ENCODE data around the gene RAI14.

The RAI14 gene

DNA sequence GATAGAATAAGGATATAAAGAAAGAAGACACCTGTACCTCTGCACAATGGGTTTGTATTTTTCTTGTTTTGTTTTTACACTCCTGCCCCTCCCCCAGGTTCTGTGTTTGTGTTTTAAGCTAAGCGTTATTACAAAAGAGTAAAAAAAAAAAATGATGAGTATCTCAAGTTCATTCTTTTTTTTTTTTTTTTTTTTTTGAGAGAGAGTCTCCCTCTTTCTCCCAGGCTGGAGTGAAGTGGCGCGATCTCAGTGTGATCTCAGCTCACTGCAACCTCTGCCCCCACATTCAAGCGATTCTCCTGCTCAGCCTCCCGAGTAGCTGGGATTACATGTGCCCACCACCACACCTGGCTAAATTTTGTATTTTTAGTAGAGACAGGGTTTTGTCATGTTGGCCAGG, 29.4 kb upstream of the RAI14 start:
- Mint-ChIP-seq H3K4me3 (no peak overlapping the region), H3K36me3 (no peaks in the 10 kb centered on the region), H3K27me3 (peaks cover 6% of the 10 kb centered on the region), H3K4me1 (ENCODE audit: low read depth) (peaks cover 2% of the 10 kb centered on the region), H3K9me3 (ENCODE audit: low read depth) (no peaks in the 10 kb centered on the region), H3K27ac (no peak overlapping the region)

DNA sequence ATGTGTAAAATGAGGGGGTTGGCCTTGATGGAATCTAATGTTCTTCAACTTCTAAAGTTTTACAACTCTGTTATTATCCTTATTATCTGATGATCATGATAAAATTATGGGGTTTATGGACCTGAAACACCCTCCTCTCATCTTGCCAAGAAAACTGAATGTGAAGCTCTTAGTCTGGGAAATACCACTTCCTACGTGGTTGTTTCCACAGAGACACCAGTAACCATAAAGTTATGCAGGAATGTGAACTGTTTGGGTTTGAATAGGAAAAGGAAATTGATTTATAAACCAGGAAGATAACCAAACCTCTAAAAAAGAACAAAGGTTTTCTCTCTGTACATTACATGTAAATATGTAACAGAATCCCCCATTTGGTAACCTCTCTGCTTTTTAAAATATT, 28.3 kb upstream of the RAI14 start:
- no peaks in the 10 kb centered on the region for H3K4me1 Mint-ChIP-seq (ENCODE audit: low read depth)
- H3K27ac Mint-ChIP-seq: no peak overlapping the region
- no peak overlapping the region for H3K4me3 Mint-ChIP-seq
- H3K36me3 Mint-ChIP-seq: no peaks in the 10 kb centered on the region
- peaks cover 6% of the 10 kb centered on the region for H3K27me3 Mint-ChIP-seq
- H3K9me3 Mint-ChIP-seq (ENCODE audit: low read depth): no peaks in the 10 kb centered on the region

DNA sequence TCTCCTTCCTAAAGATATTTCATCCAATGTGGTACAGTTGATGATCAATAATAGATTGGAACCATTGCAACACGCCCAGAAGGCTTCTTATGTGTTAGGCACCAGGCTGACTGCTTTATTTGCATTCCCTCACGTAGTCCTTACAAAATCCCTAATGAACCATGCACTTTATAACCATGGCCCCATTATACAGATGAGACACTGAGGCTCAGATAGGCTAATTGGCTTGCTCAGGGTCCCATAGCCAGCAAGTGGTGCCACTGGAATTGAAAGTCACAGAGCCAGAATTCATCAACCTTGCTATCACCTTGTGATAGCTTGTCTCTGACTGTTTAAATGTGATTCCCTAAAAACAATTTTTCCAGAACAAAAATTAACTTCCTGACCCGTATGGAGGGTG, 27.8 kb upstream of the RAI14 start:
- Mint-ChIP-seq H3K36me3 (no peaks in the 10 kb centered on the region), H3K4me1 (ENCODE audit: low read depth) (no peaks in the 10 kb centered on the region), H3K27ac (no peak overlapping the region), H3K9me3 (ENCODE audit: low read depth) (no peaks in the 10 kb centered on the region), H3K27me3 (peaks cover 9% of the 10 kb centered on the region), H3K4me3 (no peak overlapping the region)

DNA sequence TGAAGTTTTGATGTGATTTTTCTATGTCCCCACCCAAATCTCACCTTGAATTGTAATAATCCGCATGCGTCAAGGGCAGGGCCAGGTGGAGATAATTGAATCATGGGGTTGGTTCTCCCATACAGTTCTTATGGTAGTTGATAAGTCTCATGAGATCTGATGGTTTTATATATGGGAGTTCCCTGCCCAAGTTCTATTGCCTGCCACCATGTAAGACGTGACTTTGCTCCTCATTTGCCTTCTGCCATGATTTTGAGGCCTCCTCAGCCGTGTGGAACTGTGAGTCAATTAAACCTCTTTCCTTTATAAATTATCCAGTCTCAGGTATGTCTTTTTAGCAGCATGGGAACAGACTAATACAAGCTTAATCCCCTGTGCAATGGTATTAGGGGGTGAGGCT, 25.5 kb upstream of the RAI14 start:
- no peak overlapping the region for H3K4me3 Mint-ChIP-seq
- no peaks in the 10 kb centered on the region for H3K36me3 Mint-ChIP-seq
- no peaks in the 10 kb centered on the region for H3K9me3 Mint-ChIP-seq (ENCODE audit: low read depth)
- H3K27me3 Mint-ChIP-seq: peaks cover 5% of the 10 kb centered on the region
- no peak overlapping the region for H3K27ac Mint-ChIP-seq
- no peaks in the 10 kb centered on the region for H3K4me1 Mint-ChIP-seq (ENCODE audit: low read depth)

DNA sequence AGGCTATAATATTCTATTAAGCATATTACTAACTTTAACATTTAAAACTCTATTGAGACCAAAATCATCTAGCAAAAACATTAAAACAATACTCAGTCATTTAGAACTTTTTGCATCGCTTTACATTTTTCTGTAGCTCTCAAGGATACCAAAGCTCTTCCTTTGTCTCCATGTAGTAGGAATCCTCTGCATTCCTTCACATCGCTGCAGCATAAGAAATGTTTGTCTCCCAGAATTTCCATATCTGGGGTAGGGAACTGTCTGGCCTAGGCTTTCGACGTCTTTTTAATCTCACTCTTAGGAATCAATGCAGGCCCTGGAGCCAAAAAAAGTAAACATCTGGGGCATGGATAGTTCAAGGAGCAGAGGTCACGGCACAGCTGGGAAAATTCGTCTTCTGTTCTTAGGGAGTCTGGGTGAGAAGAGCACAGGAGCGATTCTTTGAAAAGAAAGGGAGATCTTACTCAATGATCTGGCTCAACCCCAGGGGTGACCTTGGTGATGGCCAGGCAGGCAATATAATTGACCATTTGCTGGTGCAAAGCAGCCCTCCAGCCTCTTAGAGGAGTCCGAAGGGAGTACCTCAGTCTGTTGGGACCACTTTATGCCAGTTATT, 23.2 kb upstream of the RAI14 start:
- H3K4me1 Mint-ChIP-seq (ENCODE audit: low read depth): no peaks in the 10 kb centered on the region
- H3K9me3 Mint-ChIP-seq (ENCODE audit: low read depth): no peaks in the 10 kb centered on the region
- H3K27me3 Mint-ChIP-seq: peaks cover 6% of the 10 kb centered on the region
- H3K27ac Mint-ChIP-seq: no peak overlapping the region
- H3K36me3 Mint-ChIP-seq: no peaks in the 10 kb centered on the region
- H3K4me3 Mint-ChIP-seq: no peak overlapping the region

DNA sequence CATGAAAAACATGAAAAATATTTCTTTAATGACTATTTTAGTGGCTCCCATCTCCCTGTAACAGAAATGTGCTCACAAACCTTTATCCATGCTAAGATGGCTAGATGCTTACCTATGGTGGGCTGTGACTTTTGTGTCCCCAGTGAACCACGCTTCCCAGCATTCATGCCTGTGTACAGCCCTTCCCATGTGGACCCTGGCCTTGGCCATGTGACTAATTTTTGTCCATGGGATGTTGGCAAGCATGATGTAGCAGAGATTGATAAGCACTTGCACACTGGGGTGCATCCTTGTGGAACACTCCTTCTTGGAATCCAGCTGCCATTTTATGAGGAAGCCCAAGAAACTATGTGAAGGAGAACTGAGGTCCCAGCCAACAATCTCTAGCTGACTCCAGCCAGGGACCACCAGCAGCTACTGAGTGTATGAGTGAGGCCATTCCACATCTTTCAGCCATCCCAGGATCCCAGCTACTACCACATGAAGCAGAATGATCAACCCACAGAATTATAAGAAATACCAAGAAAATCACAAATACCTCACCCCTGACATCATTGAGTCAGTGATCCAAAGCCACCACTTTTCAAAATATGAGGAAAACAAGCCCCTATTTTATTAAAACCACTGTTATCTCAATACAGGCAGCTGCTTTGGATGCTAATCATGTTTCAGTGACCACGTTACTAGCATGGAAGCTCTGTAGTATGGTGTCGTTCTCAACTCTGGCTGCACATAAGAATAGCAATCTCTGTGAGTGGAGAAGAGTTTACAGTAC, 16.1 kb upstream of the RAI14 start:
- no peaks in the 10 kb centered on the region for H3K4me1 Mint-ChIP-seq (ENCODE audit: low read depth)
- no peaks in the 10 kb centered on the region for H3K9me3 Mint-ChIP-seq (ENCODE audit: low read depth)
- H3K4me3 Mint-ChIP-seq: no peak overlapping the region
- H3K36me3 Mint-ChIP-seq: no peaks in the 10 kb centered on the region
- H3K27ac Mint-ChIP-seq: no peak overlapping the region
- H3K27me3 Mint-ChIP-seq: peaks cover 9% of the 10 kb centered on the region

DNA sequence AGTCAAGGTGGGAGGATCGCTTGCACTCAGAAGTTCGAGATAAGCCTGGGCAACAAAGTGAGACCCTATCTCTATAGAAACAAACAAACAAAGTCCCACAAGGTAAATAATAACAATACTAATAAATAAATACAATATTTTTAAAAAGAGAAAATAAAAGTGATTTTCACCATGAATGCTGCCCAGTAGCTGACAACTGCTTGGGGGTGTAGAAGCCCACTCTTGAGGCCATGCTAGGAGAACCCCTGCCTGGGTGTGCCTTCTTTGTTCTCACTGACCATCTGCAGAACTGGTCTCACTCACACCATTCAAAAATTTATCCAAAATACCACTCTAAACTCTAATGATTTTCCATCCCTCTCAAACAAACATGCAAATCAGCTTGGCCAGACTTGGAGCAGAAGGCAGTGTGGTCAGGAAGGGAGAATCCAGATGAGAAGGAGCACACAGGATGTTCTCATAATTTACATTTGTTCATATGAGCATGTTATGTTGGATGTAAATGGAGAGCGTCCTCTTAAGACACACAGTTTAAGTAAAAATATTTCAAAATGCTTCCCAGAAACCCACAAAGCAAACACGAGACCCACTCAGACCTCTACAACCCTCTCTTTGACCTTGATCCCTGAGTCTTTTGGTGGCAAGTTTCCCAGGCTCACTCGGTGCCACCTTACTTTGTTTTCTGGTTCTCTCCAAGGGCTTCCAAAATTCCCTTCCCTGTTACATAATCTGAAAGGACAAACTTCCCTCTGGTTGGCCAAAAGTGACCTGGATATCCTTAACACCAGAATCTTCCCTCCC, 7.9 kb upstream of the RAI14 start:
- H3K4me3 Mint-ChIP-seq: no peak overlapping the region
- H3K4me1 Mint-ChIP-seq (ENCODE audit: low read depth): no peaks in the 10 kb centered on the region
- H3K36me3 Mint-ChIP-seq: no peaks in the 10 kb centered on the region
- peaks cover 18% of the 10 kb centered on the region for H3K27me3 Mint-ChIP-seq
- no peaks in the 10 kb centered on the region for H3K9me3 Mint-ChIP-seq (ENCODE audit: low read depth)
- no peak overlapping the region for H3K27ac Mint-ChIP-seq

DNA sequence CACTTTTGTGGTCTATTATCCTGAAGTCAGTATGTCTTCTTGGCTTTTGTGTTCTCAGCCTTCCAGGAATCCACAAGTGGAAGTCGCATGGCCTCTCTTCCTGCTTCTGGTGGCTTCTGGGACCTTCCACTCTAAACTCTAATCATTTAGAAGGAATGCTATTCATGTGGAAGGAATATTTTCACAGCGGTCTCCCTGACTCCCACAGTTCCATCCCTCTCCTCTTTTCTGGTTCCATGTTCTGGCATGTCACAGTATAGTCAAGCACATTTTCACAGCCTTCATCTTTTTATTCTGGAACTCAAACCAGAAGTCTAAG, 7.3 kb upstream of the RAI14 start:
- H3K4me3 Mint-ChIP-seq: no peak overlapping the region
- no peaks in the 10 kb centered on the region for H3K36me3 Mint-ChIP-seq
- H3K27me3 Mint-ChIP-seq: peaks cover 18% of the 10 kb centered on the region
- H3K4me1 Mint-ChIP-seq (ENCODE audit: low read depth): no peaks in the 10 kb centered on the region
- no peaks in the 10 kb centered on the region for H3K9me3 Mint-ChIP-seq (ENCODE audit: low read depth)
- no peak overlapping the region for H3K27ac Mint-ChIP-seq

DNA sequence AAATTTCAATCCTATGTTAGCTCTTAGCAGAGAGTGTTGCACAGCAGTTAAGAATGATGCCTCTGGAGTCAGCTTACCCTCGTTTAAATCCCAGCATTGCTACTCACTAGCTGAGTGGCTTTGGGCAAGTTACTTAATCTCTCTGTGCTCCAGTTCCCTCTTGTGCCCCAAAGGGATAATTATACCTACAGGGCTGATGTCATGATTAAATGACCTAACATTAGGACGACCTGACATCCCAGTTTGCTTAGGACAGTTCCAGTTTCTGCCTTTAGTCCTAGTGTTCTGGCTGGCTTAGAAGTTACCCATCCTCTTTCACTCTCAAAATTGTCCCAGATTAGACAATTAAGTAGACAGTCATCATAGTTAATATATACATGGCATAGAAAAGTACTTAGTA, 4.3 kb upstream of the RAI14 start:
- no peak overlapping the region for H3K27ac Mint-ChIP-seq
- peaks cover 11% of the 10 kb centered on the region for H3K4me1 Mint-ChIP-seq (ENCODE audit: low read depth)
- no peak overlapping the region for H3K4me3 Mint-ChIP-seq
- H3K9me3 Mint-ChIP-seq (ENCODE audit: low read depth): no peaks in the 10 kb centered on the region
- no peaks in the 10 kb centered on the region for H3K36me3 Mint-ChIP-seq
- peaks cover 15% of the 10 kb centered on the region for H3K27me3 Mint-ChIP-seq

DNA sequence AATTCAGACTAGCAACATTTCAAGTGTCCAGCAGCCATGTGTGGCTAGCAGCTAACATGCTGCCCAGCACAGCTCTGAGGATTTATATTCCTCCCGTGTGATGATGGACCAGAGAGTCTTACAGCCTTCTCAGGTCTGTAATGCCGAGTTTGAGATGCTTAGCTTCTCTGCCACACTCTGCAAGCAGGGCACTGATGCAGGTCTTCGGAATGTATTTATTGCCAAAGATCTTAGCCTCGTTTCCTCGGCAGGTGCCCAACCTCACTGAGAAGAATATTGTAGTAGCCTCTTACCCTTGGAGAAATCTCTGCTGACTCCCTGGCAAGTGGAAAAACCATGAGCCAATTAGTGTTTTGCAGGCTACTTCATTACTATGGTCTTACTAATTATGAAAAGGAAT, 3.7 kb upstream of the RAI14 start:
- no peaks in the 10 kb centered on the region for H3K36me3 Mint-ChIP-seq

DNA sequence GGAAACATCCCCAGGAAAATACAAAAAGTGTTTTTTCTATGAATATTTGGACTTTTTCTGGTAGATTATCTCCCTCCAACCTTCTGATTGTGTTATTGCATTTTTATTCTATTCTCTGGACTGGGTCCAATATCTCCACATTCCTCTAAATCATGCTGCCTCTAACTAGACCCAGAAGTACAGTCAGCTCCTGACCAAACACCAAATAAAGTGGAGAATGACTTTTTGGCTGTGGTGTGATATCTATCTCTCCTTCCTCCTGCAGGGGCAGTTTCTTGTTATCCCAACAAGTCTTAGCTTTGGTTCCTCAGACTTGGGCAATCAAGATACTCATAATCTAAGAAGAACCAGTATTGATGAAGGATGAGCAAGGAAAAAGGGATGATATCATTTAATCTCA, 3.2 kb upstream of the RAI14 start:
- Mint-ChIP-seq H3K27me3 (peaks cover 17% of the 10 kb centered on the region), H3K36me3 (no peaks in the 10 kb centered on the region), H3K9me3 (ENCODE audit: low read depth) (no peaks in the 10 kb centered on the region), H3K4me3 (no peak overlapping the region), H3K4me1 (ENCODE audit: low read depth) (peaks cover 16% of the 10 kb centered on the region), H3K27ac (no peak overlapping the region)

More for the DNA sequence above, 3.7 kb upstream of the RAI14 start:
- Mint-ChIP-seq H3K27ac (no peak overlapping the region), H3K4me1 (ENCODE audit: low read depth) (peaks cover 11% of the 10 kb centered on the region), H3K27me3 (peaks cover 12% of the 10 kb centered on the region), H3K4me3 (no peak overlapping the region), H3K9me3 (ENCODE audit: low read depth) (no peaks in the 10 kb centered on the region)

DNA sequence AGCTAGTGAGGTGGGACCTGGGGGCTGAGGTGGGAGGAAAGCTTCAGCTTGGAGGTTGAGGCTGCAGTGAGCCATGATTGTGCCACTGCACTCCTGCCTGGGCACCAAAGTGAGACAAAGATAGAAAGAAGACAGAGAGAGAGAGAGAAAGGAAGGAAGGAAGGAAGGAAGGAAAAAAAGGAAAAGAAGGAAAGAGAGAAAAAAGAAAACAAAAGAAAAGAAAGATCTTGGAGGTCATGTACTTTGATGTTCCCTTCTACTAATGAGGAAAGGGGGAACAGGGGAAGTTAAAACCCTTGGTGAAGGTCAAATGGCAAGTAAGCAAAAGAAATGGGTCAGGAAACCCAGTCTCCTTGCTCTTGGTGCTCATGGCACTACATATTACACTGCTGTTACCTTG, 2.4 kb upstream of the RAI14 start:
- H3K36me3 Mint-ChIP-seq: no peaks in the 10 kb centered on the region
- H3K27ac Mint-ChIP-seq: no peak overlapping the region
- peaks cover 18% of the 10 kb centered on the region for H3K4me1 Mint-ChIP-seq (ENCODE audit: low read depth)
- H3K27me3 Mint-ChIP-seq: peaks cover 15% of the 10 kb centered on the region
- H3K4me3 Mint-ChIP-seq: no peak overlapping the region
- H3K9me3 Mint-ChIP-seq (ENCODE audit: low read depth): no peaks in the 10 kb centered on the region

DNA sequence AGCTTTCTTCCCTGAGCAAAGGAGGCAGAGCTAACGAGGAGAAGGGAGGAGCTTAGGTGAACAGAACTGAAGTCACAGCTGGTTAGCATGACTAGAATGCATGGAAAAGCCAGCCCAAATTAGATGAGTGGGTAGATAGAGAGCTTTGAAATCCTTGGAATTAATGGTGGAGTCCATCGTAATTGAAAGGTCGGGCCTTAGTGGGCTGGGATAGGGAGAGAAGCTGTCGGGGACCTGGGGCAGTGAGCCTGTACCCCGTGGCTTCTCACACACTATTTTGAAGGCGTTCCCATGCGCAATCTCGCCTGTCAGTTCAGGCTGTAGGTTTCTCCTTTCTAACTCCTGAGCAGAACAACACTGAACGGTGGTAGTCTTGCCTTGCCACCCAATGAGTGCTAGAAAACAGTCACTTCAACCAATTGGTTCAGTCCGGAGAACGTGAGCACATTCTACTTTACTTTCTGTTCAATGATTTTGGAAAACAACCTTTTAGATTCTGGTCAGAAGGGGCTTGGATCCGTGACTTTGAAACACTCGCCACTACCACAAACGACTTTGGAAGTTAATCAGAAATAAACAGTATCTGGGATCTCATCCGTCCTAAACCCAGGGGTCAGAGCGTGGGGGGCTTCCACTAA, 655 bp upstream of the RAI14 start:
- Mint-ChIP-seq H3K4me1 (ENCODE audit: low read depth) (peaks cover 19% of the 10 kb centered on the region), H3K27me3 (peaks cover 22% of the 10 kb centered on the region), H3K9me3 (ENCODE audit: low read depth) (no peaks in the 10 kb centered on the region), H3K4me3 (peak overlapping the region; percentile 88), H3K27ac (peak overlapping the region; percentile 9), H3K36me3 (no peaks in the 10 kb centered on the region)

DNA sequence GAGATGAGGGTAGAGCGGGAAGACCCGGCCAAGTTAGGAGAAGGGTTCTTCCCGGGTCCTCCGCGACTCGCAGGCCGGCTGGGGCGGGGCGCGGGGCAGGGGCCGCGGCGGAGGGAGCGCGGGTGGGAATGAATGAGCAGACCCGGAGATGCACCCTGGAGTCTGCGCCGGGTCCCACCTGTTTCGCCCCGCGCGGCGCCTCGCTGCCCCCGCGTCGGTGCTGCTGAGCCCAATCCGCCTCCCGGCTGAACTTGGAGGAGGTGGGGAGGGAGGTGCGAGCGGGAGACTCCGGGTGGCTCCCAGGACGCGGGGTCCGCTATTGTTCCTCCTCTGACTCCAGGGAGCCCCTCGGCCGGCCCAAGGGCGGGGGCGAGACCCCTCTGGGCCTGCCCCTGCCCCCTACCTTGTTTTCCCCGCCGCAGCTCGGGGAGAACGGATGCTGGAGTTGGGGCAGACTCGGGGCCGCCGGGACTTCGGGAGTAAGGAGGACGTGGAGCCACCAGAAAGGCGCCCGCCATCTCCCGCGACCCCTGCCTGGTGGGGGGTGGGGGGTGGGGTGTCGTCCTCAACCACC, 659 bp downstream of the RAI14 start:
- peaks cover 19% of the 10 kb centered on the region for H3K4me1 Mint-ChIP-seq (ENCODE audit: low read depth)
- H3K27me3 Mint-ChIP-seq: peaks cover 28% of the 10 kb centered on the region

More for the DNA sequence above, 659 bp downstream of the RAI14 start:
- peak overlapping the region; percentile 83 for H3K4me3 Mint-ChIP-seq
- H3K9me3 Mint-ChIP-seq (ENCODE audit: low read depth): no peaks in the 10 kb centered on the region
- H3K36me3 Mint-ChIP-seq: no peaks in the 10 kb centered on the region
- H3K27ac Mint-ChIP-seq: no peak overlapping the region
